DND-41 (cell line): ENCODE measurements around the gene TMPRSS11E.
"Not testable (repeated sequence)": the region's sequence is repeated elsewhere in the genome, so short reads cannot be mapped to it uniquely, and the experiment has no call there.

ENCODE experiments used
- ATAC-seq: fragments of 200-7000 bp; cut with Tn5 transposase; 3 replicates; pipeline ENCODE4 v1.9.1; 2021; ENCODE audit warnings: low read depth; ENCODE audit not compliant: insufficient read depth
- DNase-seq: peaks from one replicate; pipeline ENCODE4 v3.0.0-alpha.2; 2020
- H2AFZ ChIP-seq: 2 replicates; pipeline ENCODE4 v1.6.0; 2012; ENCODE audit warnings: low read depth, low read length
- H3K27ac ChIP-seq: 2 replicates; pipeline ENCODE4 v1.5.1; 2012; ENCODE audit warnings: low read length, inconsistent platforms
- H3K27me3 ChIP-seq: fragments of 200-600 bp; sonication (generic); 2 replicates; pipeline ENCODE4 v1.6.0; 2012; ENCODE audit warnings: low read length, mild to moderate bottlenecking, inconsistent platforms; ENCODE audit not compliant: insufficient read depth, poor library complexity
- H3K36me3 ChIP-seq: 2 replicates; pipeline ENCODE4 v1.5.1; 2012; ENCODE audit warnings: low read length, inconsistent platforms; ENCODE audit not compliant: insufficient read depth
- H3K4me1 ChIP-seq: 2 replicates; pipeline ENCODE4 v1.5.1; 2012; ENCODE audit warnings: mild to moderate bottlenecking, low read length; ENCODE audit not compliant: insufficient read depth
- H3K4me2 ChIP-seq: 2 replicates; pipeline ENCODE4 v1.6.0; 2012; ENCODE audit warnings: mild to moderate bottlenecking, moderate library complexity, low read length, inconsistent platforms; ENCODE audit not compliant: insufficient read depth
- H3K4me3 ChIP-seq, 2 experiments: fragments of 200-600 bp in 1 of 2; shearing (Covaris generic) in 1 of 2; 2 replicates each; pipeline ENCODE4 v1.5.1; 2012 to 2016; ENCODE audit warnings: inconsistent platforms in 2 of 2, low read length in 2 of 2, mild to moderate bottlenecking in 2 of 2, low read depth in 1 of 2, moderate library complexity in 1 of 2
- H3K79me2 ChIP-seq: 2 replicates; pipeline ENCODE4 v1.6.0; 2012; ENCODE audit warnings: low read length, inconsistent platforms; ENCODE audit not compliant: insufficient read depth
- H3K9ac ChIP-seq: 2 replicates; pipeline ENCODE4 v1.6.0; 2012; ENCODE audit warnings: low read depth, mild to moderate bottlenecking, inconsistent platforms, low read length, moderate library complexity
- H3K9me3 ChIP-seq: 2 replicates; pipeline ENCODE4 v1.5.1; 2012; ENCODE audit warnings: low read length, moderate library complexity, mild to moderate bottlenecking, inconsistent platforms; ENCODE audit not compliant: insufficient read depth, severe bottlenecking
- H4K20me1 ChIP-seq: 2 replicates; pipeline ENCODE4 v1.6.0; 2012; ENCODE audit warnings: low read length; ENCODE audit not compliant: insufficient read depth
- EZH2 ChIP-seq: IDR thresholded peaks from 3 replicates; pipeline ENCODE4 v1.6.1; 2012; ENCODE audit warnings: borderline replicate concordance, low read depth, mild to moderate bottlenecking, moderate library complexity, low read length, inconsistent platforms; ENCODE audit not compliant: severe bottlenecking
- TF ChIP-seq, protein P1 (sequence below): IDR thresholded peaks from 2 replicates; pipeline ENCODE4 v1.5.1; 2012; ENCODE audit warnings: borderline replicate concordance, low read length, moderate library complexity, mild to moderate bottlenecking; ENCODE audit not compliant: poor library complexity, severe bottlenecking; ENCODE audit errors: extremely low read depth

The TMPRSS11E gene

GRCh38 chr4:68536375-68536774, 89.1 kb downstream of the TMPRSS11E start:
- H3K4me1 ChIP-seq = no peaks in the 10 kb centered on the region
- H3K9me3 ChIP-seq = no peaks in the 10 kb centered on the region
- no peak overlapping the region for H3K9ac ChIP-seq
- no peak overlapping the region for H3K4me3 ChIP-seq
- DNase-seq (no peak), ATAC-seq (no peak)
- TF ChIP-seq, protein P1, sequence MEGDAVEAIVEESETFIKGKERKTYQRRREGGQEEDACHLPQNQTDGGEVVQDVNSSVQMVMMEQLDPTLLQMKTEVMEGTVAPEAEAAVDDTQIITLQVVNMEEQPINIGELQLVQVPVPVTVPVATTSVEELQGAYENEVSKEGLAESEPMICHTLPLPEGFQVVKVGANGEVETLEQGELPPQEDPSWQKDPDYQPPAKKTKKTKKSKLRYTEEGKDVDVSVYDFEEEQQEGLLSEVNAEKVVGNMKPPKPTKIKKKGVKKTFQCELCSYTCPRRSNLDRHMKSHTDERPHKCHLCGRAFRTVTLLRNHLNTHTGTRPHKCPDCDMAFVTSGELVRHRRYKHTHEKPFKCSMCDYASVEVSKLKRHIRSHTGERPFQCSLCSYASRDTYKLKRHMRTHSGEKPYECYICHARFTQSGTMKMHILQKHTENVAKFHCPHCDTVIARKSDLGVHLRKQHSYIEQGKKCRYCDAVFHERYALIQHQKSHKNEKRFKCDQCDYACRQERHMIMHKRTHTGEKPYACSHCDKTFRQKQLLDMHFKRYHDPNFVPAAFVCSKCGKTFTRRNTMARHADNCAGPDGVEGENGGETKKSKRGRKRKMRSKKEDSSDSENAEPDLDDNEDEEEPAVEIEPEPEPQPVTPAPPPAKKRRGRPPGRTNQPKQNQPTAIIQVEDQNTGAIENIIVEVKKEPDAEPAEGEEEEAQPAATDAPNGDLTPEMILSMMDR = no peak
- TF ChIP-seq EZH2 = no peak
- no peak overlapping the region for H3K4me2 ChIP-seq
- no peak overlapping the region for H3K27ac ChIP-seq
- no peaks in the 10 kb centered on the region for H4K20me1 ChIP-seq
- no peaks in the 10 kb centered on the region for H3K79me2 ChIP-seq
- H3K27me3 ChIP-seq = no peaks in the 10 kb centered on the region
- H3K36me3 ChIP-seq = no peaks in the 10 kb centered on the region
- no peak overlapping the region for H2AFZ ChIP-seq

GRCh38 chr4:68542742-68543141, 95.5 kb downstream of the TMPRSS11E start:
- H3K4me1 ChIP-seq, DNase-seq, H3K4me2 ChIP-seq, H2AFZ ChIP-seq, H3K36me3 ChIP-seq, ATAC-seq, H3K9ac ChIP-seq, H3K4me3 ChIP-seq, H3K79me2 ChIP-seq, H3K27ac ChIP-seq, H3K9me3 ChIP-seq, H3K27me3 ChIP-seq, H4K20me1 ChIP-seq: not testable (repeated sequence)
